ENCODE results near the gene CDAN1.

DNA sequence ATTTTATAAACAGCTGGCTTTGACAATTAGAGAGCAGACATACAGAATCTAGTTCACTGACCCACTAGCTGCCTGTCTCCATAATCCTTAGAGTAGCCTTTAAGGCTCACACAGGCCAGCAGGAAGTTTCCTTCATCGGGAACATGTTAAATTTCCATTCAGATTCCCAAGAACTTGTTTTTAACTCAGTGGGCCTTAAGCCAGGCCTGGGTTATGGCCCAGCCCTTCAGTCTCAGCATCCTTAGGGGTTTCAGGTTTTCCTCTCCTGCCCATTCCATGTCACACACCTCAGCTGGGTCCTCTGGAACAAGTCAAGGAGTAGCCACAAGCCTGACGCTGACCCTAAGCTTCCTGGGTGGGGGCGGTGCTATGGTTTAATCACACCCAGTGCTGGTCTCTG, 15.0 kb downstream of the CDAN1 start:
- TF ChIP-seq, protein P1, sequence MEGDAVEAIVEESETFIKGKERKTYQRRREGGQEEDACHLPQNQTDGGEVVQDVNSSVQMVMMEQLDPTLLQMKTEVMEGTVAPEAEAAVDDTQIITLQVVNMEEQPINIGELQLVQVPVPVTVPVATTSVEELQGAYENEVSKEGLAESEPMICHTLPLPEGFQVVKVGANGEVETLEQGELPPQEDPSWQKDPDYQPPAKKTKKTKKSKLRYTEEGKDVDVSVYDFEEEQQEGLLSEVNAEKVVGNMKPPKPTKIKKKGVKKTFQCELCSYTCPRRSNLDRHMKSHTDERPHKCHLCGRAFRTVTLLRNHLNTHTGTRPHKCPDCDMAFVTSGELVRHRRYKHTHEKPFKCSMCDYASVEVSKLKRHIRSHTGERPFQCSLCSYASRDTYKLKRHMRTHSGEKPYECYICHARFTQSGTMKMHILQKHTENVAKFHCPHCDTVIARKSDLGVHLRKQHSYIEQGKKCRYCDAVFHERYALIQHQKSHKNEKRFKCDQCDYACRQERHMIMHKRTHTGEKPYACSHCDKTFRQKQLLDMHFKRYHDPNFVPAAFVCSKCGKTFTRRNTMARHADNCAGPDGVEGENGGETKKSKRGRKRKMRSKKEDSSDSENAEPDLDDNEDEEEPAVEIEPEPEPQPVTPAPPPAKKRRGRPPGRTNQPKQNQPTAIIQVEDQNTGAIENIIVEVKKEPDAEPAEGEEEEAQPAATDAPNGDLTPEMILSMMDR (IDR thresholded peaks at IDR 0.05; ENCODE audit: control extremely low read depth in 1 of 3, insufficient read depth in 1 of 3, low read depth in 1 of 3, low read length in 3 of 3): no peak
- TF ChIP-seq CEBPB (IDR thresholded peaks at IDR 0.05; ENCODE audit: low read depth, low read length): no peak
- TF ChIP-seq, protein P2, sequence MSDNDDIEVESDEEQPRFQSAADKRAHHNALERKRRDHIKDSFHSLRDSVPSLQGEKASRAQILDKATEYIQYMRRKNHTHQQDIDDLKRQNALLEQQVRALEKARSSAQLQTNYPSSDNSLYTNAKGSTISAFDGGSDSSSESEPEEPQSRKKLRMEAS (IDR thresholded peaks at IDR 0.05): no peak
- TF ChIP-seq POLR2A (IDR thresholded peaks at IDR 0.05; ENCODE audit: control extremely low read depth in 1 of 2, low read depth in 2 of 2, low read length in 2 of 2): no peak
- no peak for TF ChIP-seq SRF (IDR thresholded peaks at IDR 0.05; ENCODE audit: low read depth, low read length)
- TF ChIP-seq EP300 (IDR thresholded peaks at IDR 0.05; ENCODE audit: borderline replicate concordance in 1 of 2, low read depth in 2 of 2, low read length in 2 of 2): no peak
- TF ChIP-seq, protein P3, sequence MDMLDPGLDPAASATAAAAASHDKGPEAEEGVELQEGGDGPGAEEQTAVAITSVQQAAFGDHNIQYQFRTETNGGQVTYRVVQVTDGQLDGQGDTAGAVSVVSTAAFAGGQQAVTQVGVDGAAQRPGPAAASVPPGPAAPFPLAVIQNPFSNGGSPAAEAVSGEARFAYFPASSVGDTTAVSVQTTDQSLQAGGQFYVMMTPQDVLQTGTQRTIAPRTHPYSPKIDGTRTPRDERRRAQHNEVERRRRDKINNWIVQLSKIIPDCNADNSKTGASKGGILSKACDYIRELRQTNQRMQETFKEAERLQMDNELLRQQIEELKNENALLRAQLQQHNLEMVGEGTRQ (IDR thresholded peaks at IDR 0.05; ENCODE audit: low read length): no peak
- no peak for TF ChIP-seq YY1 (IDR thresholded peaks at IDR 0.05; ENCODE audit: low read depth, low read length)
- TF ChIP-seq CREB1 (IDR thresholded peaks at IDR 0.05): no peak
- TF ChIP-seq EZH2 (IDR thresholded peaks at IDR 0.05; ENCODE audit: low read depth, low read length, severe bottlenecking): no peak
